Measurements from ENCODE around the gene DPF1.
"Not testable (repeated sequence)": the region's sequence is repeated elsewhere in the genome, so short reads cannot be mapped to it uniquely, and the experiment has no call there.

The DPF1 gene

GRCh38 chr19:38250428-38250820 lies 26.4 kb upstream of the DPF1 start:
- DNase-seq, result no peak

GRCh38 chr19:38248421-38248820 lies 24.4 kb upstream of the DPF1 start:
- no peak for DNase-seq

- DNase-seq, result no peak
Measured at GRCh38 chr19:38247734-38248268, 23.8 kb upstream of the DPF1 start.

GRCh38 chr19:38247126-38247525 lies 23.1 kb upstream of the DPF1 start:
- no peak for DNase-seq

GRCh38 chr19:38245826-38246498 lies 21.9 kb upstream of the DPF1 start:
- DNase-seq, result no peak

- DNase-seq, result no peak
Measured at GRCh38 chr19:38243279-38243673, 19.3 kb upstream of the DPF1 start.

GRCh38 chr19:38239816-38240215 lies 15.8 kb upstream of the DPF1 start:
- no peak for DNase-seq

GRCh38 chr19:38234615-38235014 lies 10.6 kb upstream of the DPF1 start:
- DNase-seq, result no peak

GRCh38 chr19:38233740-38234251 lies 9.8 kb upstream of the DPF1 start:
- DNase-seq, result peak; percentile 24 to 85

GRCh38 chr19:38231918-38232317 lies 7.9 kb upstream of the DPF1 start:
- peak in 1 of 2 experiments; percentile 19 for DNase-seq

- DNase-seq, result not testable (repeated sequence)
Measured at GRCh38 chr19:38230506-38231133, 6.6 kb upstream of the DPF1 start.

GRCh38 chr19:38229585-38230073 lies 5.6 kb upstream of the DPF1 start:
- DNase-seq, result peak; percentile 79 to 97

- DNase-seq, result peak in 1 of 2 experiments; percentile 67
Measured at GRCh38 chr19:38228491-38229439, 4.7 kb upstream of the DPF1 start.

GRCh38 chr19:38228005-38228377 lies 4.0 kb upstream of the DPF1 start:
- peak in 1 of 2 experiments; percentile 43 for DNase-seq

GRCh38 chr19:38227287-38228004 lies 3.4 kb upstream of the DPF1 start:
- peak in 1 of 2 experiments; percentile 43 for DNase-seq

GRCh38 chr19:38224863-38225218 lies 819 bp upstream of the DPF1 start:
- not testable (repeated sequence) for DNase-seq

- no peak for DNase-seq
Measured at GRCh38 chr19:38223617-38224013, 407 bp downstream of the DPF1 start.

GRCh38 chr19:38223119-38223523 lies 901 bp downstream of the DPF1 start:
- no peak for DNase-seq

GRCh38 chr19:38221919-38222830 lies 1.8 kb downstream of the DPF1 start:
- peak in 1 of 2 experiments; percentile 48 for DNase-seq

GRCh38 chr19:38221421-38221820 lies 2.6 kb downstream of the DPF1 start:
- DNase-seq, result no peak

GRCh38 chr19:38219221-38219620 lies 4.8 kb downstream of the DPF1 start:
- no peak for DNase-seq

Measured in NCI-H526 (cell line).